Skeletal muscle cell (primary cell): ENCODE measurements around the gene DAP.

Experiments used
- DNase-seq: peaks from one replicate; pipeline ENCODE4 v3.0.0-alpha.2; 2010; ENCODE audit warnings: low read depth
- H3K4me3 ChIP-seq: 2 replicates; pipeline ENCODE4 v1.5.1; 2011; ENCODE audit warnings: low read depth, mild to moderate bottlenecking, control low read depth, low read length, moderate library complexity

DAP gene

GRCh38 chr5:10761933-10762775, 1.1 kb upstream of the DAP start:
- peak overlapping the region; percentile 57 for H3K4me3 ChIP-seq
- no peak for DNase-seq

DNA sequence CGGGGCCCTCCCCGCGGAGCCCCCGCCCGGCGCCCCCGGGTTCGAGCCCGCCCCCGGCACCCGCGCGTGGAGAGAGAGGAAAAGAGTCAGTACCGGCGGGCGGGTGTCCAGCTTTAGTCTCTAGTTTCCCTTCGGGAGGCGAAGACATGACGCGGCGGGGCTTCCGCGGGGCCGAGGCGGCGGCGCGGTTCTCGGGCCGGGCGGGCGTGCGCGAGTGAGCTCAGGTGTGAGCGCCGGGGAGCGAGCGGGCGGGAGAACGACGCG, 181 bp downstream of the DAP start:
- no peak for DNase-seq

DNA sequence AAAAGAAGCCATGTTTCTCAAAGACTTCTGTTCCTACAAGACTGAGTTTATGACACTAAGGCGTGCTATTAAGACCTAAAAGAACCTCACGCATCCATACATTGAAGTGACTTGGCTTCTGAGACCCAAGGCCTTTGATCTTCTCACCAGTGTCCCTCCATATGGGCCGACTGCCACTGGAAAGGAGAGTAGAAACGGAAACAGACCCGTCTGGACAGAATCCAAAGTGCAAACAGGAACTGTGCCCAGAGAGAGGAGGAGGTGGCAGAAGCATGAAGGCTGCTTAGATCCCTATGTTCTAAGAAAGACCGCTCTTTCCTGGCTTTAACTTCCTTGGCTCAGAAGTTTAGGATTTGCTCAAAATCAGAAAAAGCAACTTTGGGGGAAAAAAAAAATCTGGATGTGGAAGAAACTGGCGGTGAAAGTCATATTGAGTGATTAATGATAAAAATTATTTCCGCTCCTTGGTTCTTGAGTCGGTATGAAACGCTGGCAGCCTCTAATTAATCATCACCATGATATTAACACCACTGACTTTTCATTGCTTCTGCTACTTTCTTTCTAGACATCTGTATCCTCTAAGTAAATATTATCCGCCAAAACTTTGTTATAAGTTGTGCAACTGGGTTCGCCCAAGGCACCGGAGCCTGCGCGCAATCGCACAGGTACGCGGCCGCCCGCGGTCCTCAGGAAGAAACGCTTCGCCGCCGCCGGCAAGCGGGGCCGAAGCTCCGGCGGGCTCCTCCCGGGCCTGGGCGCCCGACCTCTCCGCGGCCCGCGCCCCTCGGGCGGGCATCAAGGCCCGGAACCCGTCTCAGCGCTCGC, 726 bp downstream of the DAP start:
- no peak for DNase-seq
- peak overlapping the region; percentile 67 for H3K4me3 ChIP-seq

More for the DNA sequence above, 181 bp downstream of the DAP start:
- peak overlapping the region; percentile 67 for H3K4me3 ChIP-seq

DNA sequence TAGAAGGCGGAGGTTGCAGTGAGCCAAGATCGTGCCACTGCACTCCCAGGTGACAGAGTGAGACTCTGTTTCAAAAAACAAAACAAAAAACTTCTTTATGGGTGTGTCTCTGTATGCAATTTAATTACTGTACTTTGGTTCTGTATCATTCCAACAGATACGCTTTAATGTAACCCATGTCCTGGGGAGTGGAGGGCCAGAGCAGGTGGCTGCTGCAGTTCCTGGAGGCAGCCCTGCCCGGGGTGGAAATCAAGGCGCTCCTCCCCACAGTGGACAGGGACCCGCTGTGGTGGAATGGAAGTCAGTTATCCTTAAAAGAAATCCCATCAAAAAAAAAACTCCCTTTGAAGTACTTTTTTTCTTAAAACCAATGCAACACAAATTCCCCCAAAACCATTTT, 1.9 kb downstream of the DAP start:
- DNase-seq: no peak
- no peak overlapping the region for H3K4me3 ChIP-seq

- no peak for DNase-seq
- no peak overlapping the region for H3K4me3 ChIP-seq
Measured at GRCh38 chr5:10757922-10758555, 3.0 kb downstream of the DAP start.

GRCh38 chr5:10757043-10757442, 4.0 kb downstream of the DAP start:
- DNase-seq: no peak

GRCh38 chr5:10756549-10756948, 4.5 kb downstream of the DAP start:
- no peak for DNase-seq
- H3K4me3 ChIP-seq: no peak overlapping the region

More at GRCh38 chr5:10757043-10757442, 4.0 kb downstream of the DAP start:
- no peak overlapping the region for H3K4me3 ChIP-seq

GRCh38 chr5:10753178-10753577, 7.9 kb downstream of the DAP start:
- no peak for DNase-seq

DNA sequence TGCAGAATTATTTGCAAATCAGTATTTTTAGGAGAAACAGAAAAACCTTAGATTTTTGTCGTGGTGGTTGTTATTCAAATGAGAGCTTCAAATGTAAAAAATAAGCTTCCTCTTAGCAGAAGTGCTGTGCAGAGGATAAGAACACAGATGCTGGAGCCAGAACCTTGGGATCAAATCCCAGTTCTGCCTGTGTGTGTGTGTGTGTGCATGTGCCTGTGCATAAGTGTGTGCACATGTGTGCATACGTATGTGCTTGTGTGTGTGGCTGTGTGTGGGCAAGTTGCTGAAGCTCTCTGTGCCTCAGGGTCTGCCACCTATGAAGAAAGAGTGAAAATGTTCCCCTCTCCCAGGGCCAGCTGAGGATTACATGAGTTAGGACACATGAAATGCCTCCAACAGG, 8.6 kb downstream of the DAP start:
- DNase-seq: no peak
- H3K4me3 ChIP-seq: no peak overlapping the region

More at GRCh38 chr5:10753178-10753577, 7.9 kb downstream of the DAP start:
- H3K4me3 ChIP-seq: no peak overlapping the region

DNA sequence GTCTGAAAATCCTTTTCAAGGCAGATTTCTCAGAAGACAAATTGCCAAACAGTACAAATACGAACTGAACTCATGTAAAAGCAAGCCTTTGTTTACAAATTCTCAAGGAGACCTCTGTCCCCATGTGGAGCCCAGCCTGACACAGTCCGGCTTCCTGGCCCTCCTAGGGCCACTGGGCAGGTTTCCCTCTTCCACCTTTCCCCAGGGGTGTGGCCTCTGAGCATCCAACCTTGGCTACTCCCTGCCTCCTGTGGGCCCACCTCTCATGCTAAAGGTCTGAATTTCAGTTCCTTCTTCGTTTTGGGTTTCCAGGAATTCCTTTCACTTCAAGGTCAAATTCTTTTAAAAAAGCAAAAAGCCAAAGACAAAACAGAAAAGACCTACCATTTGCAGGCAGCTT, 10.1 kb downstream of the DAP start:
- no peak for DNase-seq
- H3K4me3 ChIP-seq: no peak overlapping the region

GRCh38 chr5:10747678-10748622, 13.1 kb downstream of the DAP start:
- no peak overlapping the region for H3K4me3 ChIP-seq
- DNase-seq: no peak

- no peak for DNase-seq
- no peak overlapping the region for H3K4me3 ChIP-seq
Measured at GRCh38 chr5:10746711-10747110, 14.3 kb downstream of the DAP start.

GRCh38 chr5:10745133-10745532, 15.9 kb downstream of the DAP start:
- DNase-seq: no peak
- H3K4me3 ChIP-seq: no peak overlapping the region

DNA sequence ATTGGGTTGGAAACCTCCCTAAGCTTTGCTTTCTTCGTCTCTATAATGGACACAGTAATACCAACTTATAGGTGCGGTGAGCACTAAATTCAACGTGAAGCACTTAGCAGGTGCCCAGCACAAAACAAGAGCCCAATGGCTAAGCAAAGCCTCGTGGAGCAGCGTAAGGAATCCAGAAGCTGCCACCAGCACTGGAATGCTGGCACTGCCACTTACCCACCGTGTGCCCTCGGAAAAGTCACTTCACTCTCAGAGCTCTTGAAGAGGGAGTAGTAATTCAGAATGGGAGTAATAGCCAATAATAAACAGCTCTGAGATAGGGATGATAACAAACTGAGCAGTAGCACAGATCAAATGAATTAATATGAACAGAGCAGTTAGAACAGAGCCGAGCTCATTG, 16.4 kb downstream of the DAP start:
- no peak overlapping the region for H3K4me3 ChIP-seq
- DNase-seq: no peak

DNA sequence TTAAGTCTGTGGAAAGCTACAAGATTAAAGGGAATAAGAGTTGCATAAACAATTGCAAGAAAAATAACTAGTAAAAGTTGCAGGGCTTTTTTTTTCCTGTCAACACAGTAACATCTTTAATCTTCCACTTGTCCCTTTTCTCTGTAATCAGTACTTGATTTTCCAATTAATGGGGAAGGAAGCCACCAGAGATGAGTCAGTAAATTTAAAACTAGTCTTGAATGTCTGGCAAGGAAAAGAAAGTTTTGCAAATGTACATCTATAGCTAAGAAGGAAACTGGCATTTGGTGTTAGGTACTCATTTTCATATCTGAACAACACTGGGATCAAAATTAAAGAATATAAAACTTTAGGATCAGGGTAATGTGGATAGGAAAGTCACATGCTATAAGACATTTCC, 17.1 kb downstream of the DAP start:
- DNase-seq: no peak
- no peak overlapping the region for H3K4me3 ChIP-seq

DNA sequence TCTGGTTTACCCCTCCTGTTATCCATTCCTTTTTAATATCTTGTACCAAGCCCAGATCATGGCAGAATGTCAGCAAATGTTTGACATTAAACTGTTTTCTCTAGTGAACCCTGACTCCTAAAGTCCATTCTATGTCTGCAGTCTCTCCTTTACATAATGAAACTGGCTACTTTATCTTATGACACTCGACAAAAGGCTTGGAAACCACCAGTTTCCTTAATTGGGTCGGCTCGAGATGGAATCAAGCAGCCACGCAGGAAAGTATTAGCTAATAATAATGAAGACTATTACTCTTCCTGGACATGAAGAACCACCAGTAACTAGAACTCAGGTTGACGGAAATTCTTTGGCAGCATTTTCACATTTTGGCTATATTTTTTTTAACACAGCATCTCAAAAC, 17.5 kb downstream of the DAP start:
- no peak overlapping the region for H3K4me3 ChIP-seq
- DNase-seq: no peak

DNA sequence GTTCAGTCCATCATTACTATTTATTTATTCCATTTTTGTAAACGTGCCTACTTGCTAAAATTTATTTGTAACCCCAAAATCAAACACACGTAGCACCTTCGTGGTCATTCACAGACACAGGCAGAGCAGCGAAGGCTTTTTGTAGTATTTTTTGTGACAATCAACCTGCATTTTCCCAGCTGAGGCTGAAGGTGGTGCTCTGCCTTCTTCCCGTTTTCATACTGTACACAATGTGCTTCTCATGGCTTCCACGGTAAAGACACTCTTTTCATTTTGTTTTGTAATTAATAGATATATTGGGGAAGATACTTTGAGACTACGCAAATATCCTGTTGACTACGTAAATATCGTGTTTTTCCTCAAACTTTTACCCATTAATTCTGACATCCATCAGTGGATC, 19.4 kb downstream of the DAP start:
- no peak for DNase-seq

DNA sequence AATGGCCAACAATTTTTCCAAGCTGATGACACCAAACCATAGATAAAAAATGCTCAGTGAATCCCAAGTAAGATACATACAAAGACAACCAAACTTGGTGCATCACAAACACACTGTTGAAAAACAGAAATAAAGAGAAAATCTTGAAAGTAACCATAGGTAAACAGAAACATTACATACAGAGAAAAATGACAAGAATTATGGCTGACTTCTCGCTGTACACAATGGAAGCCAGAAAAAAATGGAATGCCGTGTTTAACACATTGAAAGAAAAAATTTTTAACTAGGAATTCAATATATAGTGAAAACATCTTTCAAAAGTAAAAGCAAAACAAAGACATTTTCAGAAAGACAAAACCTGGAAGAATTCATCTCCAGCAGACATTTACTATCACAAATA, 20.6 kb downstream of the DAP start:
- no peak overlapping the region for H3K4me3 ChIP-seq
- no peak for DNase-seq

More for the DNA sequence above, 19.4 kb downstream of the DAP start:
- H3K4me3 ChIP-seq: no peak overlapping the region

DNA sequence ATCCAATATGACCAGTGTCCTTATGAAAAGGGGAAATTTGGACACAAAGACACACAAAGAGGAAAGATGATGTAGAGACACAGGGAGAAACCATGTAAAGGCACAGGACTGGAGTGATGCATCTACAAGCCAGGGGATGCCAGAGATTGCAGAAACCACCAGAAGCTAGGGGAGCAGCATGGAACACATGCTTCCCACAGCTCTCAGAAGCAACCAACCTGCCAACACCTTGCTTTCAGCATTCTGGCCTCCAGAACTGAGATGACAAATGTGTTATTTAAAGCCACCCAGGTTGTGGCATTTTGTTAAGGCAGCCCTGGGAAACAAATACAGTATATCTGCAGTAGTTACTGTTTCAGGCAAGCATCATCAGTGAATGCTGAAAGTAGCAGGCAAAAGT, 23.2 kb downstream of the DAP start:
- no peak overlapping the region for H3K4me3 ChIP-seq
- no peak for DNase-seq
